AG09309 (cell line): ENCODE results near the gene TOMM22.
"Not testable (repeated sequence)": the region's sequence is repeated elsewhere in the genome, so short reads cannot be mapped to it uniquely, and the experiment has no call there.

Experiments used
- DNase-seq: peaks from one replicate; pipeline ENCODE4 v3.0.0-alpha.2; 2010; ENCODE audit warnings: low read depth
- H3K4me3 ChIP-seq: 2 replicates; pipeline ENCODE4 v1.5.1; 2011; ENCODE audit warnings: mild to moderate bottlenecking, low read depth, low read length, moderate library complexity; ENCODE audit not compliant: control insufficient read depth
- CTCF ChIP-seq: IDR thresholded peaks from 2 replicates; pipeline ENCODE4 v1.5.1; 2011; ENCODE audit warnings: mild to moderate bottlenecking, low read depth, low read length, inconsistent platforms; ENCODE audit not compliant: insufficient read depth, control insufficient read depth; ENCODE audit errors: missing control alignments

TOMM22 gene

GRCh38 chr22:38681582-38682335 lies at the start of gene TOMM22:
TOMM22 (plus strand) TSS chr22:38681957; CDS start chr22:38681979, 22 bp downstream.
- H3K4me3 ChIP-seq = peak within 1 kb of the TSS; percentile 90
- peak; percentile 54 for TF ChIP-seq CTCF
- DNase-seq = no peak

- no peak for DNase-seq
- no peak overlapping the region for H3K4me3 ChIP-seq
- TF ChIP-seq CTCF = no peak
Measured at GRCh38 chr22:38632528-38632927, 49.2 kb upstream of the TOMM22 start.

- H3K4me3 ChIP-seq = no peak overlapping the region
- TF ChIP-seq CTCF = no peak
- no peak for DNase-seq
Measured at GRCh38 chr22:38638216-38638615, 43.5 kb upstream of the TOMM22 start.

- TF ChIP-seq CTCF = no peak
- no peak for DNase-seq
- no peak overlapping the region for H3K4me3 ChIP-seq
Measured at GRCh38 chr22:38638728-38639127, 43.0 kb upstream of the TOMM22 start.

- no peak overlapping the region for H3K4me3 ChIP-seq
- TF ChIP-seq CTCF = no peak
- no peak for DNase-seq
Measured at GRCh38 chr22:38641476-38642040, 40.2 kb upstream of the TOMM22 start.

GRCh38 chr22:38644245-38644644 lies 37.5 kb upstream of the TOMM22 start:
- not testable (repeated sequence) for DNase-seq, H3K4me3 ChIP-seq

- no peak for DNase-seq
- no peak overlapping the region for H3K4me3 ChIP-seq
- no peak for TF ChIP-seq CTCF
Measured at GRCh38 chr22:38645430-38645829, 36.3 kb upstream of the TOMM22 start.
